NCI-H2227 treated with DMSO at 0.1 percent for 48 hours (cell line): ENCODE results near the gene MND1.
"Not testable (repeated sequence)": the region's sequence is repeated elsewhere in the genome, so short reads cannot be mapped to it uniquely, and the experiment has no call there.

Experiments used
- DNase-seq: peaks from one replicate; lab custom pipeline; 2025; lab: John Stamatoyannopoulos, UW

Gene MND1

DNA sequence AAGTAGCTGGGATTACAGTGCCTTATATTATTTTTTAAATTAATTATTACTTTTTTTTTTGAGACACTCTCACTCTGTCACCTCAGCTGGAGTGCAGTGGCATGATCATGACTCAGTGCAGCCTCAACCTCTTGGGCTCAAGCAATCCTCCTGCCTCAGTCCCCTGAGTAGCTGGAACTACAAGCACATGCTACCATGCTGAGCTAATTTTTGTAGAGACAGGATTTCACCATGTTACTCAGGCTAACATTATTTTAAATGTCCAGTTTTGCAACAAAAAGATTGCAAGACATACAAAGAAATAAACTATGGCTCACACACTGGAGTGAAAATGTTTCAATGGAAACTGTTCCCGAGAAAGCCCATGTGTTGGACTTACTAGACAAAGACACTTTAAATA is 59.2 kb downstream of the MND1 start:
- no peak for DNase-seq

DNA sequence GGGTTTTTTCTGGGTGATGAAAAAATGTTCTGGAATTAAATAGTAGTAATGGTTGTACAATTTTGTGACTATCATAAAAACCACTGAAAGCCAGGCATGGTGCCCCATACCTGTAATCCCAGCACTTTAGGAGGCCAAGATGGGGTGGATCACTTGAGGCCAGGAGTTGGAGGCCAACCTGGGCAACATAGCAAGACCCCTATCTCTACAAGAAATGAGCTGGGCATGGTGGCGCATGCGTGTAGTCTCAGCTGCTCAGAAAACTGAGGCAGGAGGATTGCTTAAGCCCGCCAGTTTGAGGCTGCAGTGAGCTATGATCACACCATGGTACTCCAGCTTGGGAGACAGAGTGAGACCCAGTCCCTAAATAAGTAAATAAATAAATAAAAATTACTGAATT is 63.4 kb downstream of the MND1 start:
- DNase-seq = no peak

DNA sequence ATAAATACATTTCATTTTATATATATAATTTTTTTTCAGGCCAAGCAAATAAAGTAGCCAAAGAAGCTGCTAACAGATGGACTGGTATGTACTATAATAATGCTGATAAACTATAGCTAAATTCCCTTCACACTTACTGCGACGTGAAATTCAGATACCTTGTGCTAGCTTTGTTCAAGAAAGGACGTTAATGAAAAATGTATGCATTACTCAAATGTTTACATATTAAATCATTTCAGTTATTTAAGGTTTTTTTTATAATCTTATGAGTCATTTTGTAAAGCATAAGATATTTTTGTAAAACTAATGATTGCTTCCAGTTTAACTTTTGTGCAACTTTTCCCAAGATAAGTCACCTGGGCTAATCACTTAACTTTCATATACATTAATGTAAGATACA is 64.4 kb downstream of the MND1 start:
- no peak for DNase-seq

DNA sequence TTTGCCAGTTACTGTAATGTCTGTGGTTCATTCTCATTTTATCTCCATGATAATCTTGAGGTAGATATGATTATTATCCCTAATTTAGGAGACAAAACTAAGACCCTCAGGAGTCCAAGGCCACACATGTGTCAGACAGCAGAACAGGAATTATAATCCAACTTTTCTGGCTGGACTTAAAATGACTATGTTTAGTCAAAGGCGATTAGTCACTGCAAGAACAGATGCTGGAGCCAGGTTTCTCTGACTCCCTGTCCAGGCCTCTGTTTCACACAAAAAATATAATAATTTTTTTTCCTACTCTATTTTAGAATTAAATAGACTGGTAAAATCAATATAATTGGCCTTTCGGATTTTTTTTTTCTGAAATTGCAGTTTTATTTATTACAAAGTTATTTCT is 64.9 kb downstream of the MND1 start:
- no peak for DNase-seq

DNA sequence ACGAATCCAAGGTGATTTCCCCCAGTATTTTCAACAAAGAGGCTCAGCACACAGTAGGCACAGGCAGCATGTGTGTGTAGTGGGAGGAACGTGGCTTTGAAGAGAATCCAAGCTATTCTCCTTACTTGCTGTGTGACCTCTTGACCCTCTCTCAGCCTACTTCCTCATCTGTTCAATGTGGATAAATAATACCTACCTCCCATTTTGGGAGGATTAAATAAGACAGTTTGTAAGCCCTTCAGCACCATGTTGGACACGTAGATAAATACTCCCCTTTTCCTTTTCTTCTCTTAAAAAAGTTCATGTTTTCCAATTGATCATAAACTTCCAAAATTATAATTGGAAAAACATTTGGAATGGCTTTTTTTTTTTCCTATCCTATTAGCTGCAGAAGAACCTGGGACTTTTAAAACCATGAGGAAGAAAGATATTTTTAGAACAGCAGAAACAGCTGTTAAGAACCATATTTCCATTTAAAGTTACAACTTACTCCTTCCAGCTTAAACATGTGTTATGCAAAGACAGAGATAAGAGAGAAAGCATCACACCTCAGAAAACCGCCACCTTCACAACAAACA is 65.5 kb downstream of the MND1 start:
- no peak for DNase-seq

DNA sequence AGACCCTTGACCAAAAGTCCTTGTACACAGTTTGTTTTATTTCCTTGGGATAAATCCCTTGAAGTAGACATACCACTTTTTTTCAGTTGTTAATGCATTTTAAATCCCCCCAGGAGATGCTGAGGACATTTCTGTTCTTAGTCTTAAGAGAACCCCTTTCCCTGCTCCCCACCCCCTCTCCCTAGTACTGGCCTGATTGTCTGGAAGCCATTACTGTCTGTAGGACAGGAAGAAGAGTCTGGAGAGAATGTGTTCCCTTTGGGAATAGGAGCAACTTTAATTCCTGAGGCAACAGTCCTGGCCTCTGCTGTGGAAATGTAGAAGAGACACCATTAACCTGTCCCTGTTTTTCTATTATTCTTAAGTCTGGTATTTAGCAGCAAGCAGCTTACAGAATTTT is 69.4 kb downstream of the MND1 start:
- DNase-seq = no peak

DNA sequence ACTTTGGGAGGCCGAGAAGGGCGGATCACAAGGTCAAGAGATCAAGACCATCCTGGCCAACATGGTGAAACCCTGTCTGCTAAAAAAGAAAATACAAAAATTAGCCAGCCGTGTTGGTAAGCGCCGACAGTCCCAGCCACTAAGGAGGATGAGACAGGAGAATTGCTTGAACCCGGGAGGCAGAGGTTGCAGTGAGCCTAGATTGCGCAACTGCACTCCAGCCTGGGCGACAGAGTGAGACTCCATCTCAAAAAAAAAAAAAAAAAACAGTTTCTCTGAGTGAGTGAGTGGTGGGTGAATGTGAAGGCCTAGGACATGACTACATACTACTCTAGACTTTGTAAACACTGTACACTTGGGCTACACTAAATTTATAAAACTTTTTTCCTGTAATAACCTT is 72.0 kb downstream of the MND1 start:
- DNase-seq = not testable (repeated sequence)

DNA sequence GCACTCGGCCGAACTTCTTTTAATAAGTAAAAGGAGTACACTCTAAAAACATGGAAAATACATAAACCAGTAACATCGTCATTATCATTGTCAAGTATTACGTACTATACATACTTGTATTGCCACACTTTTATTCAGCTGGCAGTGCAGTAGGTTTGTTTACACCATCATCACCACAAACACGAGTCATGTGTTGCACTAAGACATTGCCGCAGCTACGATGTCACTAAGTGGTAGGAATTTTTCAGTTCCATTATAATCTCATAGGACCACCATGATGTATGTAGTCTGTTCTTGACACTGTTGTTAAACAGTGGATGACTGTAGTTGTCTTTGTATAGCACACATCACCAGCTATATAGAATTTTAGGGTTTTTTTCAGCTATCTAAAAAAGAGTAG is 73.6 kb downstream of the MND1 start:
- no peak for DNase-seq

DNA sequence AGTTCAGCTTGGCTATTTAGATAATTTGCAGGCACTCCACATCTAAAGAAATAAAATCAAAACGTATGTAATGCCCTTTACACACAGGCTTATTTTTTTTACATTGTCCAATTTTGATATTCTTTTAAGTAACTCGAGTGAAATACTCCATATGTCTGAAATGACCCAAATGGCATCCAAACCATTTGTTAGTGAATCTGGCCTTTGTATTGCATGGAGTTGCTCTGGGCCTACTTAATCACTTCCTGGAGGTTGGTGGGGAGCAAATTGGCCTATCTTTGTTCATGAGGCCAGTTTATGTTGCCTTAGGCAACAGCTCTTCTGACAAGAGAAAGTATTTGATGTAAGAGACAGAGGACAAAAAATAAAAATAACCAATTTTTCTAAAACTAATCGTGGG is 74.1 kb downstream of the MND1 start:
- no peak for DNase-seq

DNA sequence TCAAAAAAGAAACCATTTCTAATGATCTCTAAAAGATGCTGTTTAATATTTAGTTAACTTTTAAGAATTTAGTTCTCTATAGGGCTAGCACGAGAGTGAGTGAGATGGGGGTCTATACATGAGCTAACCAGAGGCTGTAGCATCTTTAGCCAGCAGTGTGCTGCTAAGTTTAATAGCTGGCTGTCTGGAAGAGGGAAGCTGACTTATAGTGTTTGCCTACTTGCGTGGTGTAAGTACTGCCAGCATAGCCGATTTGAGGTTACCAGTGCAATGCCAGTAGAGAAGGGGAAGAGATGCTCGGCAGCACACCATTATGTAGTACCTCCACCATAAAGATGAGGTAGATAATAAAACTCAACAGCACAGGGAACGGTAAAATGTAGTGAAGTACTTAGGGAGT is 74.5 kb downstream of the MND1 start:
- DNase-seq = no peak

DNA sequence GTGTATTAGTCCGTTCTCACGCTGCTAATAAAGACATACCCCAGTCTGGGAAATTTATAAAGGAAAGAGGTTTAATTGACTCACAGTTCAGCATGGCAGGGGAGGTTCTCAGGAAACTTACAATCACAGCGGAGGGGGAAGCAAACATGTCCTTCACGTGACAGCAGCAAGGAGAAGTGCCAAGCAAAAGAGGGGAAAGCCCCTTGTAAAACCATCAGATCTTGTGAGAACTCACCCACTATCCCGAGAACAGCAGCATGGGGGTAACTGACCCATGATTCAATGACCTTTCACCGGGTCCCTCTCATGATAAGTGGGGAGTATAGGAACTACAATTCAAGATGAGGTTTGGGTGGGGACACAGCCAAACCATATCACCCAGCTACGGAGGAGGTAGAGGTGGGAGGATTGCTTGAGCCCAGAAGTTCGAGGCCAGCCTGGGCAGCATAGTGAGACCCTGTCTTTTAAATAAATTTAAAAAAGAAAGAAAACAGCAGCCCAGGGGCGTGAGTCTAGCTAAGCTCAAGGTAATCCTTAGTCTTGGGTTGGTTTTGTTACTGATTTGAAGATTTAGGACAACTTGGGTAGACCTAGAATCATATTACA is 75.3 kb downstream of the MND1 start:
- no peak for DNase-seq

DNA sequence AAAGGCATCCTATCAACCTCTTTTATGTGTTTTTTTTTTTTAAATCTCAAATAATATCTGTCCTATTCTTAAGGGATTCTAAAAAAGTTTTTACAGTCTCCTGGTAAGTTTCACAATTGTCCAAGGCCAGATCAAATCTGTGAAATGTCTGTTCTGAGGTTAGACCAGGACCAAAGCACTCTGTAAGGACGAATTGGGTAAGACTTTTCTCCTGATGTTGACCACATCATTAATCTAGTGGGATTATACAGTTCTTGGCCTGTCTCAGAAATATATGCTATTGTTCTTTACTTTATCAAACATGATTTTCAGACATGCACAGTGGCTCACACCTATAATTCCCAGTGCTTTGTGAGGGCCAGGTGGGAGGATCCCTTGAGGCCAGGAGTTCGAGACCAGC is 75.9 kb downstream of the MND1 start:
- no peak for DNase-seq

DNA sequence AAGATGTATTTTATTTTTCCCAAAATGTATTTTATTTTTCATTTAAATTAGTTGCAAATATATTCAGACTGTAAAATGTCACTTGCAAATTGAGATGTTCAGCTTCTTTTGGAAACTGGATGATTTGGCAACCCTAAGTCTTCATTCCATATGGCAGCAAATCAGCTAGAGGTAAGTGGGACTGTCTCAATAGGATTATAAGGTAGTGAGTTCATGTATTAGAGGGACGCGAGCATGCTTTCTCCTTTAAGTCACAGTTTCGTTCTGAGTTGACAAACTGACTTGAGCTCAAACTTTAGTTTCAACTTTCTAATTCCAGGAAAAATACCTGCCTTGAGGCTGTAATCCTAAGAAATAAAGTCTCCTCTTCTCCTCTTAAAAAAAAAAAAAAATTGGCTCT is 77.5 kb downstream of the MND1 start:
- DNase-seq = no peak

DNA sequence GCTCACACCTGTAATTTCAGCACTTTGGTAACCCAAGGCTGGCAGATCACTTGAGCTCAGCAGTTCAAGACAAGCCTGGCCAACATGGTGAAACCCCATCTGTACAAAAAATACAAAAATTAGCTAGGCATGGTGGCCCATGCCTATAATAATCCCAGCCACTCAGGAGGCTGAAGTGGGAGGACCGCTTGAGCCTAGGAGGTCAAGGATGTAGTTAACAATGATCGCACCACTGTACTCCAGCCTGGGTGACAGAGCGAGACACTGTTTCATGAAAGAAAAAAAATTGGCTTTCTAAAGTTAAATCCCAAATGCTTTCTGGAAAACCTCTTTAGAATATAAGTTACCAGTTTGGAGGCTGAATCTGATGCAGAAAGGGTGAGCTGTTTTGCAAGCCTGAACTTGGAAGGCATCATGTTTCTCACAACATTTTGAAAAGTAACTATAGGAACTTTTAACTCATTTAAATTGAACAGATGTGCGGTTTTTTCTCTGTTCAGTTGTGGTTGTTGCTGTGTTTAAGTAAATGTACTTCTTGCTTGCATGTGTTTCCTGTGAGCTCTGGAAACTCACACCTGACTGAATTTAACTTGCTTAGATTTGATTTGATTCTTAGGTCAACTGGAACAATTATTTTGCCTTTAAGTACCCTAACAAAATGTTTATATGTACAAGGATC is 81.9 kb downstream of the MND1 start:
- DNase-seq = no peak

DNA sequence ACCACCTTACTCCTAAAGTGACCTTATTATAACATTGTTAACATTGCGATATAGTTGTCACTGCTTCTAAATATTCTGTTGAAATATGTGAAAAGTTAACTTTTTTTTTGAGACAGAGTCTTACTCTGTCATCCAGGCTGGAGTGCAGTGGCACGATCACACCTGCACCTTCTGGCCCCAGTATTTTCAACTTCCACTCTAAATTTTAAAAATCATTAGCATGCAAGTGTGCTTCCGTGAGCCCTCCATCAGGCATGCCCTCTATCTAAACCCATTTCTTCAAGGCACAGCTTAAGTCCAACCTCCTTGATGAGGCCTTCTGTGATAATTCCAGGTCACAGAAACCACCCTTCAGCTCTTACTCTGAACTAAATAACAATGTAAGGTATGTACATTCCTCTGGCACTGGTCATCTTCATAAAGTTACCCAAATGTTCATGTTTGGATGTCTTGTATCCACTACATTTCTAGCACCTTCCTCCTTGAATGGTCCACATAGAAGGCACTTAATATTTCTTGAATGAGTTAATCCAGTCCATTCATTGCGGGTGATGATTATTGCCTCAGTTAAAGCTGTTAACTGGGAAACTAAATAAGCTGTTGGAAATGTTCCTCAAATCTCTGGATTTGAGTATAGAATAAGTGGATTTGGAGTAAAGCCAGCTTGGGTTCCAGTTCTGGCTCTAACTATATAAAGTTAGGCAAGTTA is 83.0 kb downstream of the MND1 start:
- DNase-seq = no peak

DNA sequence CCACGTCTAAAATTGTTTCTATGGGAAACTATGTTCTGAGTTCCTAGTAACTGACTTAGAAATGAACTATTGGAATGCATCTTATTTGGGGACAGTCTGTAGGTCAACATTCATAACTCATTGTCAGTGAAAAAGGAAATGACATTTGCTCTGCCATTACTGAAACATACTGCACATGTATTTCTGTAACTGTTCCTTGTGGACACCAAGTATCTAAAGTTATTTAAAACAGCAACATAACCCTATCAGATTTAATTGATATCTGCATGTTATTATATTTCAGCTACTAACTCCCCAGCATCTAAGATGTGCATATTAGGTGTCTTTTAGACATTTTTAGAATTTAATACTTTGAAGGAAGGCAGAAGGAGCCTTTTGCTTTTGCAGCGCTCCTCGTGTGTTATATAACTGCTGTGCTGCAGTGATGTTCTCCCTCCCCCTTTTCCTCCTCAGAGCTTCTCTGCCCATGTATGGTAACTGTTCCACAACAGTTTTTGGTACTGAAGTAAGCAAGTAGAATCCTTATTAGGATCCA is 84.5 kb downstream of the MND1 start:
- DNase-seq = no peak

DNA sequence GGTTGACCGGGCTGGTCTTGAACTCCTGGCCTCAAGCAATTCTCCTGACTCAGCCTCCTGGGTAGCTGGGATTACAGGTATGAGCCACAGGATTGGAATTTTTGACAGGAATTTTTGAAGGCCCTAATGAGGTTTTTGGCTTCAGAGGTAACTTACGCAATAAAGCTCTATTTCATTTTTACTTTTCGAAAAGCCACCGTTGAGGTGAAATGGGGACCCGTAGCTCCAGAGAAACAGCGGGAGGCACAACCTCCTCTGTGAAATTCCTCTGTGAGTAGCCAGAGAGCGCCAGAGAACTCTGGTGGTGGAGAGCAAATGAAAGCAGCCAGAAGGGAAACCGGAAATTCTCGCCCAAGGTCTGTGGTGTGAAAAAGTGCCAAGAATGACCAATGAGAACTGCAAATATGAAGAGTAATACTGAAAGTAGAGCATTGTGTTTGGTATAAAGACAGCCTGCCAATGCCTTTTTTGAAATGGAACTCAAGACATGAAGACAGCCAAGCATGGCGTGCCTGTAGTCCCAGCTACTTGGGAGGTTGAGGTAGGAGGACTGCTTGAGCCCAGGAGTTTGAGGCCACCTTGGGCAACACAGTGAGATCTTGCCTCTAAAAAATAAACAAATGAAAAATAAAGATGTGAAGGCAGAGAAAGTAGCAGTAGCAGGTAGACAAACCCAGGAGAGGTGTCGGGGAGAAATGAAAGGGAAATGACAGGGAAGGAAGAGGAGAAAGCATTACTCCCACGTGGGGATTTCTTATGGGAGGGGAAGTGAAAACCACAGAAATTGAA is 88.7 kb downstream of the MND1 start:
- DNase-seq = no peak

DNA sequence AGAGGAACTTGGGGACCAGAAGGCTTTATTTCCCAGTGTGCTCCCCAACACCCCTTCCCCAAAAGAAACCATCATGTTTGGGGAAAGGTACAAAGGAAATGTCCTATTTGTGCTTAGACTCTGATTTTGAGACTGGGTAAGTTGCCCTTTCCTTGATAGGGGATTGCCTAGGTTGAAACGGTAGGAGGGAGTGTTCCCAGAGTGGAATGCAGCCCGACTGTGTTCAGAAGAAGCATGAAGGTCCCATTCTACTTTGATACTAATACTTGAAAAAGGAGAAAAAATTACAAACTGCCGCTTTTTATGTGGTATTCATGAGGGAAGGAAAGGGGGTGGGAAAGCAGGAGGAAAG is 89.2 kb downstream of the MND1 start:
- DNase-seq = no peak

DNA sequence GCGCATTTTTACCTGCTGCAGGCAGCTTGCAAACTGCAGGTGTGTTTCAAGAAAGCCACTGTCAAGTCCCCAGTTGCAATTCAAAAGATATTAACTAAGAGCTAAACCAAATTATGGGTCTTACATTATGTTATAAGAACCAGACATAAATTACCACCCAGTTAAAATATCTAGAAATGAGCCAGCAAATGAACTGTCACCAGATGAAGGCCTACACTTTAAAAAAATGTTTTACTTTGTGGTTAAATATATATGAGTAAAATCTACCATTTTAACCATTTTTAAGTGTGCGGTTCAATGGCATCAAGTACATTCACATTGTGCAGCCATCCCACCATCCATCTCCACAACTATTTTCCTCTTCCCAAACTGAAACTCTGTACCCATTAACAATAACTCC is 89.7 kb downstream of the MND1 start:
- no peak for DNase-seq

DNA sequence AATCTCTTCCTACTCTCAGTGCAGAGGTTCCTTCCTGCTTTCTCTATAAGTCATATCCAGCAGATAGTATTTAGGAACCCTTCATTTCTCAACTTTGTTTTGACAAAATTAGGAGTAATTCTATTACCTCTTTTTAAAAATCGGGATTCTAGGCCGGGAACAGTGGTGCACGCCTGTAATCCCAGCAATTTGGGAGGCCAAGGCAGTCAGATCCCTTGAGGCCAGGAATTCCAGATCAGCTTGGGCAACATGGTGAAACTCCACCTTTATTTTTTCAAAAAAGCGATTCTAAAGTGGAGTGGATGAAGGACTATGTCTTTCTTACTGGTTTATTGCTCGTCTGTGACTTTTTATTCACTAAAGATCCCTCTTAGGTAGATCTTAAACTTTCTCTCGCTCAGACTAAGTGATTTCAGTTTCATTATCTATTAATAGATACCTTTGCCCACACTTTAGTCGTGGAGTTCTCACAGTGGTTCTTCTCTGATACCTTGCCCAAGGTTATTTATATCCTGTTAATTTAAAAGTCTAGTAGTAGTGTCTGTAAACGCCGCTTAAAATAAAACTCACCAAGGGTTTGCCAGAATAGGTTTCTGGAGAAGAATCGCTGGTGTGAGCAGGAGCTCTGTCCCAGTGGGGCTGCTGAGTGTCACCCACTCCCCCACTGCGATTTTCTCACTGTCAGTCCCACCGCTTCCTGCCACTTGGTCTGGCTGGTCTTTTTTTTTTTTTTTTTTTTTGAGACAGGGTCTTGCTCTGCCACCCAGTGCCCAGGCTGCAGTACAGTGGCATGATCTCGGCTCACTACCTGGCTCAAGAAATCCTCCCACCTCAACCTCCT is 94.6 kb downstream of the MND1 start:
- no peak for DNase-seq

DNA sequence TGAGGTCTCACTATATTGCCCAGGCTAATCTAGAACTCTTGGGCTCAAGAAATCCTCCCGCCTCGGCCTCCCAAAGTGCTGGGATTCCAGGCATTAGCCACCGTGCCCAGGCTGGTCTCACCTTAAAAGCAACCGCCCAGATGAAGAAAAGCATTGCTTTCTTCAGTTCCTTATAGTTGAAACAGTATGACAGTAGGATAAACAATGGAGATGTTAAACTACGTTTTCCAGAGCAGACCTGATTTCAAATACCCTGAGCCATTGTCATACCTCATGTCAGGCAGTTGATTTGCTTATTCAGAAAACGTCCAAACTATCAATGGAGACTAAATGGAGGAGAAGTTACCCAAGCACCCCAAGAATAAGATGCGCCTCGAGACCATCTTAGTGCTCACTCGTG is 95.3 kb downstream of the MND1 start:
- no peak for DNase-seq
